ENCODE results near the gene CELF2. TPM values are rescaled to one million over a fixed set of nuclear protein-coding genes. Genes with fewer than 3 reads are reported as not detected.

Gene CELF2
- total RNA-seq, 2 donors from 2014 or later, result 63.2 to 69.4 TPM

GRCh38 chr10:11243425-11244222 is 226.0 kb downstream of the CELF2 start:
- Histone ChIP-seq H3K4me3 (no peak overlapping the region), H3K27ac (peak overlapping the region in 1 of 2 donors; percentile 80), H3K9me3 (no peaks in the 10 kb centered on the region), H3K4me1 (peaks cover 0 to 39% of the 10 kb centered on the region in 2 donors), H3K36me3 (no peaks in the 10 kb centered on the region), H3K27me3 (no peaks in the 10 kb centered on the region)
- TF ChIP-seq CTCF (IDR thresholded peaks at IDR 0.05), result no peak
- no peak for DNase-seq (ENCODE audit: low spot score)

- Histone ChIP-seq H3K27me3 (no peaks in the 10 kb centered on the region), H3K4me3 (no peak overlapping the region), H3K36me3 (no peaks in the 10 kb centered on the region), H3K4me1 (peaks cover 0 to 37% of the 10 kb centered on the region in 2 donors), H3K27ac (no peak overlapping the region), H3K9me3 (no peaks in the 10 kb centered on the region)
- no peak for DNase-seq (ENCODE audit: low spot score)
- no peak for TF ChIP-seq CTCF (IDR thresholded peaks at IDR 0.05)
These were observed 227.4 kb downstream of the CELF2 start for GRCh38 chr10:11245095-11245479.

- TF ChIP-seq CTCF (IDR thresholded peaks at IDR 0.05), result no peak
- Histone ChIP-seq H3K27ac (no peak overlapping the region), H3K9me3 (no peaks in the 10 kb centered on the region), H3K36me3 (no peaks in the 10 kb centered on the region), H3K27me3 (no peaks in the 10 kb centered on the region), H3K4me3 (no peak overlapping the region), H3K4me1 (peaks cover 0 to 40% of the 10 kb centered on the region in 2 donors)
- no peak for DNase-seq (ENCODE audit: low spot score)
These were observed 227.8 kb downstream of the CELF2 start for GRCh38 chr10:11245510-11245909.

- no peaks in the 10 kb centered on the region for H3K36me3 ChIP-seq
- peaks cover 0 to 37% of the 10 kb centered on the region in 2 donors for H3K4me1 ChIP-seq
- no peaks in the 10 kb centered on the region for H3K27me3 ChIP-seq
- H3K27ac ChIP-seq, result no peak overlapping the region
- no peak overlapping the region for H3K4me3 ChIP-seq
- no peaks in the 10 kb centered on the region for H3K9me3 ChIP-seq
- DNase-seq (ENCODE audit: low spot score), result no peak
- TF ChIP-seq CTCF (IDR thresholded peaks at IDR 0.05), result no peak
These were observed 228.4 kb downstream of the CELF2 start for GRCh38 chr10:11245981-11246590.

- H3K36me3 ChIP-seq, result no peaks in the 10 kb centered on the region
- no peak overlapping the region for H3K4me3 ChIP-seq
- H3K27ac ChIP-seq, result no peak overlapping the region
- no peaks in the 10 kb centered on the region for H3K9me3 ChIP-seq
- DNase-seq (ENCODE audit: low spot score), result no peak
- TF ChIP-seq CTCF (IDR thresholded peaks at IDR 0.05), result no peak
- H3K4me1 ChIP-seq, result peaks cover 0 to 33% of the 10 kb centered on the region in 2 donors
- H3K27me3 ChIP-seq, result no peaks in the 10 kb centered on the region
These were observed 229.2 kb downstream of the CELF2 start for GRCh38 chr10:11246752-11247467.
